ENCODE results near the gene PTRH2. TPM values are rescaled to one million over a fixed set of nuclear protein-coding genes. Genes with fewer than 3 reads are reported as not detected.
A peak's percentile ranks its signal among the peaks of the same experiment; 100 is the strongest.

The PTRH2 gene
- total and polyA plus RNA-seq, 2 donors (not counting 3 experiments of a cell fraction or from before 2014, with no cell fraction given): 40.1 to 46.7 TPM

DNA sequence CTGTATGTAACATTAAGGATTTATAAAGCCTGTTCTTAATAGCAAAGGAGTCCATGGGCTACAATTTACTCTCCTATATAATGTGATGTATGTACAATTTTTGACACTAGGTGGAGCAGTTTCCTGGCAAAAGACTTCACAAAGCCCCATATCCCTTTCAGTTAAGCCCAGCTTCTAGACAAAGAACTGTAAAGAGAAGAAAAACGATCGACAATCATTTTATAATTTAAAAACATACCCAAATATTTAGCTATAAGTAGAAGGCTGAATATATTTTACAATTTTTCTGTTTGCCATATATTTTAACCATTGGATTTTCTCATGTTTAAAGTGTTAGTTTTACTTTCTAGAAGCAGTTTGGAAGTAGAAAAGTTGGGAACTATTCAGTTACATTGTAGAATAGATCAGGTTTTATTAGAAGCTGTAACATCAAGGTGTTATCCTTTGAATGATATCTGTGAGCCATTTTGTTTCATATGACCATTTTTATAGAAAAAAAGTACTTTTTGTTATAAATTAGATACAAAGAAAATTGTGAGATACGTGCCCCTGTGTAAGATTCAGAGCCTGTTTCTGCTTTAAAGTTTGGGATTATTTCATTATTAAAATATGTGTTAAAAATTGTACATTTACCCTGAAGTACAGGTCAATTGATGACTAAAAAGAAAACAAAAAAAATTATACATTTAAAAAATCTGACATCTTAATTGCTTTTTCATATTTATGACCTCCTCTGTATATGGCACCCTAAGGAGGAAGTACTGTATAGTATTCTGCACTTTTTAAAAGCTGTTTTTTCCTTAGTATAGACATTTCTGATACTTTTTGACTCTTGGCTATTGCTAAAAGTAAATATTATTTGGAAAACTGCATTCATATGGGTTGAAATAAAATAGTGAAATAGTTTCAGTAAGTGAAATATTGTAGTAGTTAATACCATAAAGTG is 46.6 kb upstream of the PTRH2 start:
- Histone ChIP-seq H4K20me1 (replicated peaks; ENCODE audit: control insufficient read depth, extremely low read depth, insufficient read depth, low read length) (no peaks in the 10 kb centered on the region), H3K9ac (replicated peaks; ENCODE audit: extremely low read depth, insufficient read depth, low read length) (peak overlapping the region; percentile 99), H3K9me3 (replicated peaks; ENCODE audit: control insufficient read depth, insufficient read depth, low read length) (no peaks in the 10 kb centered on the region), H3K4me1 (ENCODE audit: control insufficient read depth, extremely low read depth, insufficient read depth, low read length) (peaks cover 52% of the 10 kb centered on the region), H3K4me2 (ENCODE audit: insufficient read depth, low read length) (peak overlapping the region; percentile 95), H2AFZ (ENCODE audit: low read depth, low read length) (no peak overlapping the region), H3K27ac (ENCODE audit: insufficient read depth, low read depth, low read length) (peak overlapping the region; percentile 100), H3K9me1 (replicated peaks; ENCODE audit: control insufficient read depth, extremely low read depth, insufficient read depth, low read length) (no peaks in the 10 kb centered on the region), H3K36me3 (ENCODE audit: control insufficient read depth in 2 of 2, extremely low read depth in 1 of 2, insufficient read depth in 2 of 2, low read length in 2 of 2) (no peaks in the 10 kb centered on the region), H3K4me3 (replicated peaks in 1 of 3; ENCODE audit: insufficient read depth in 1 of 3, low read depth in 1 of 3, low read length in 3 of 3) (peak overlapping the region in 1 of 3 experiments; percentile 48), H3K27me3 (ENCODE audit: control insufficient read depth in 2 of 2, insufficient read depth in 2 of 2, low read length in 2 of 2) (no peaks in the 10 kb centered on the region), H3K79me2 (ENCODE audit: control insufficient read depth, insufficient read depth, low read length) (peaks cover 22% of the 10 kb centered on the region)
- TSS peak; percentile 87 for BruUV-seq (replicated peaks)
- DNase-seq (ENCODE audit: low read depth, low spot score) (peak; percentile 95), FAIRE-seq (peak; percentile 73)
- POLR2A ChIA-PET: interaction anchor here (0.8 to 4.8 kb wide), 11 partner anchors 9 to 105 kb away, joined by 3 to 224 read pairs (median 7); no protein-coding TSS in a partner anchor
- TF ChIP-seq CTCF (IDR thresholded peaks at IDR 0.05; ENCODE audit: extremely low read depth in 1 of 2, insufficient read depth in 1 of 2, low read depth in 1 of 2, low read length in 2 of 2) (peak; percentile 47), FOS (IDR thresholded peaks at IDR 0.05; ENCODE audit: borderline replicate concordance, insufficient read depth, low read length) (no peak), POLR2A (IDR thresholded peaks at IDR 0.05; ENCODE audit: low read depth, low read length) (peak; percentile 22), EZH2 (IDR thresholded peaks at IDR 0.05; ENCODE audit: borderline replicate concordance, low read depth, low read length, severe bottlenecking) (no peak), MYC (IDR thresholded peaks at IDR 0.05; ENCODE audit: low read depth, low read length) (no peak), GATA2 (IDR thresholded peaks at IDR 0.05; ENCODE audit: insufficient read depth, insufficient read length, low read depth, low read length) (no peak), POLR2AphosphoS5 (IDR thresholded peaks at IDR 0.05; ENCODE audit: insufficient read depth, low read depth, low read length) (no peak), JUN (IDR thresholded peaks at IDR 0.05; ENCODE audit: borderline replicate concordance, insufficient read depth, insufficient read length, low read depth) (no peak), MAX (IDR thresholded peaks at IDR 0.05; ENCODE audit: insufficient read depth, insufficient read length) (no peak)
- CTCF ChIA-PET: interaction anchor here (0.6 to 5.1 kb wide), 21 partner anchors 9 to 160 kb away, joined by 3 to 110 read pairs (median 5); no protein-coding TSS in a partner anchor
- dilution Hi-C loops (cut with MboI; ENCODE audit: extremely low pct_ligation_motif_present, low sequenced_read_pairs) (no loop called here), intact Hi-C loops (cut with micrococcal nuclease) (loop anchor here (1.0 kb wide), 2 partner anchors 90 to 106 kb away; no protein-coding TSS in a partner anchor)

Data from endothelial cell of umbilical vein (primary cell).